Caki2 (cell line): ENCODE results near the gene SELENOO. TPM values are rescaled to one million over a fixed set of nuclear protein-coding genes. Genes with fewer than 3 reads are reported as not detected.

Experiments
- total RNA-seq: library from RNA; depleted of rRNA; stranded (reverse); fragments of >200 nt; shearing (Covaris generic); gene quantifications from 2 replicates; pipeline ENCODE4 v1.2.3, GENCODE V29; 2014; ENCODE audit warnings: low replicate concordance; rRNA removed

The SELENOO gene
- total RNA-seq, 1 experiment from 2014 or later = 61.6 TPM

Other genes starting within 250 kb of the SELENOO start
- gene PIM3, start 240.2 kb upstream of the SELENOO start, total RNA-seq = 138 and 142 TPM in 2 replicates
- not detected in 2 replicates for gene IL17REL, start 188.2 kb upstream of the SELENOO start, total RNA-seq
- gene TTLL8, start 142.7 kb upstream of the SELENOO start, total RNA-seq = not detected in 2 replicates
- gene MLC1, start 115.6 kb upstream of the SELENOO start, total RNA-seq = not detected in 2 replicates
- not detected in 2 replicates for gene MOV10L1, start 111.0 kb upstream of the SELENOO start, total RNA-seq
- gene PANX2, start 30.3 kb upstream of the SELENOO start, total RNA-seq = 18.0 and 19.5 TPM in 2 replicates
- gene TRABD, start 15.1 kb upstream of the SELENOO start, total RNA-seq = 82.4 and 89.0 TPM in 2 replicates
- gene TUBGCP6, start 44.0 kb downstream of the SELENOO start, total RNA-seq = 18.0 and 34.5 TPM in 2 replicates
- 18.9 and 34.0 TPM in 2 replicates for gene HDAC10, start 50.3 kb downstream of the SELENOO start, total RNA-seq
- gene MAPK12, start 60.7 kb downstream of the SELENOO start, total RNA-seq = 142 and 149 TPM in 2 replicates
- gene MAPK11, start 69.4 kb downstream of the SELENOO start, total RNA-seq = 24.5 and 48.8 TPM in 2 replicates
- gene PLXNB2, start 106.6 kb downstream of the SELENOO start, total RNA-seq = 300 and 353 TPM in 2 replicates
- gene DENND6B, start 126.0 kb downstream of the SELENOO start, total RNA-seq = 7.8 and 24.4 TPM in 2 replicates
- 51.5 and 72.7 TPM in 2 replicates for gene PPP6R2, start 142.3 kb downstream of the SELENOO start, total RNA-seq